Liver (tissue), 3 donors: Measurements from ENCODE around the gene AHRR.
"Not testable (repeated sequence)": the region's sequence is repeated elsewhere in the genome, so short reads cannot be mapped to it uniquely, and the experiment has no call there.

Experiments used
- CTCF ChIP-seq: fragments of 150-350 bp; IDR thresholded peaks from 2 replicates; pipeline ENCODE4 v1.5.1; 2017; ENCODE audit warnings: improper control_type of control experiment, low read depth, low read length; ENCODE audit not compliant: missing input control
- EGR1 ChIP-seq, 2 donors: IDR thresholded peaks; 2 replicates each; pipeline ENCODE4 v1.6.1; 2016 to 2018; ENCODE audit warnings: antibody characterized with exemption in 2 of 2, low read depth in 2 of 2
- FOXA1 ChIP-seq: IDR thresholded peaks from 2 replicates; pipeline ENCODE4 v1.6.1; 2016; ENCODE audit warnings: antibody characterized with exemption
- GABPA ChIP-seq, 2 donors: IDR thresholded peaks in 1 of 2; conservative IDR thresholded peaks in 1 of 2; 2 replicates each; pipeline ENCODE4 v1.6.1; 2016; ENCODE audit warnings: antibody characterized with exemption in 2 of 2, mild to moderate bottlenecking in 1 of 2, moderate library complexity in 1 of 2
- JUND ChIP-seq, 2 donors: IDR thresholded peaks; 2 replicates each; pipeline ENCODE4 v1.6.1; 2016; ENCODE audit warnings: antibody characterized with exemption in 2 of 2
- MAX ChIP-seq: IDR thresholded peaks from 2 replicates; pipeline ENCODE4 v1.6.1; 2016; ENCODE audit warnings: antibody characterized with exemption
- RAD21 ChIP-seq, 2 donors: IDR thresholded peaks; 2 replicates each; pipeline ENCODE4 v1.6.1; 2016; ENCODE audit warnings: antibody characterized with exemption in 2 of 2, mild to moderate bottlenecking in 2 of 2
- REST ChIP-seq: IDR thresholded peaks from 2 replicates; pipeline ENCODE4 v1.6.1; 2016; ENCODE audit warnings: antibody characterized with exemption, mild to moderate bottlenecking
- RXRA ChIP-seq, 2 donors: IDR thresholded peaks; 2 replicates each; pipeline ENCODE4 v1.6.1; 2017 to 2018; ENCODE audit warnings: antibody characterized with exemption in 2 of 2, mild to moderate bottlenecking in 1 of 2
- TAF1 ChIP-seq: conservative IDR thresholded peaks from 2 replicates; pipeline ENCODE4 v1.6.1; 2016; ENCODE audit warnings: antibody characterized with exemption, mild to moderate bottlenecking
- YY1 ChIP-seq: IDR thresholded peaks from 2 replicates; pipeline ENCODE4 v1.6.1; 2016; ENCODE audit warnings: antibody characterized with exemption, mild to moderate bottlenecking
- ZBTB33 ChIP-seq: IDR thresholded peaks from 2 replicates; pipeline ENCODE4 v1.6.1; 2016; ENCODE audit warnings: antibody characterized with exemption
- donor health status: healthy.
- donor health status: healthy.

- TF ChIP-seq CTCF; FOXA1; TAF1; GABPA (IDR thresholded peaks at IDR 0.05 in 1 of 2, conservative IDR thresholded peaks at IDR 0.05 in 1 of 2); YY1; RXRA (IDR thresholded peaks at IDR 0.05); ZBTB33; EGR1 (IDR thresholded peaks at IDR 0.05; ENCODE audit: low read depth in 2 of 2); RAD21 (IDR thresholded peaks at IDR 0.05); REST; MAX; JUND (IDR thresholded peaks at IDR 0.05): not testable (repeated sequence)
Measured at GRCh38 chr5:486597-486996, 165.1 kb downstream of the AHRR start.
